ENCODE results near the gene KCNB1. TPM values are rescaled to one million over a fixed set of nuclear protein-coding genes. Genes with fewer than 3 reads are reported as not detected.

Gene KCNB1
- total RNA-seq, 1 donor from 2014 or later, result 0.41 TPM

DNA sequence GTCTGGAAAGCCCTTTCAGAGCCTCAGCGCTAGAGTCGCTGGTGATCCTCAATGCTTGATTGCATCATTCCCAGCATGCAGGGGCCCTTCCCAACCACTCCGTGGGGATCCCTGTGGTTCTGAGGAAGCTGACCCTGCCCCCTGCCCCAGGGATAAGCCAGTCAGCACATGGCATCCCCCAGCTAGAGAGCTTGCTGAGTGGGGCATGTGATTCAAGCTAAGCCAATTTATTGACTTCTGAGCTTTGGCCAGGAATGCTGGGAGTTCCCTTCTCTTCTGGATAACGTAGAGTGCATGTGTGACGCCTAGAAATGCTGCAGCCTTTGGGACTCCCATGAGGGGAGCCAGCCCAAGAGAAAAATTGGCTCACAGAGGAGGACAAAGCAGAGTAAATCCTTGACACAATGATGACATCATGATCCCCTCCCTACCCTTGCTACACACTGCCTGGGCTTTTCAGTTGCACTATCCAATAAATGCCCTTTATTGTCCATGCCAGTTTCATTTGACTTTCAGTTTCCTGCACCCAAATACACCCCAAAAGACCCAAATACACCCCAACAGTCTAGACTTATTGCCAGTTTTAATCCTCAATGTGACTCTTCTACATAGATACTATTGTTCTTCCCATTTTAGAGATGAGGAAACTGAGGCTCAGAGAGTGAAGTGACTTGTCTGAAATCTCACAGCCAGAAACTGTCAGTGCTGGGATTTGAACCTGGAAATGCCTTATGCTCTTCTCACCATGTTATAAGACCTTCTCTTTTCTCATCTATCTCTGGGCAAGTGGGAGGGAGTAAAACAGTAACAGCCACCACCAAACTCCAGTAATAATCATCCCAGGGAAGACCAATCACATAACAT lies 34.3 kb downstream of the KCNB1 start:
- Histone ChIP-seq H3K9me3 (no peaks in the 10 kb centered on the region), H3K4me1 (peaks cover 10% of the 10 kb centered on the region), H3K27me3 (peaks cover 9% of the 10 kb centered on the region), H3K36me3 (no peaks in the 10 kb centered on the region), H3K27ac (no peak overlapping the region), H3K4me3 (no peak overlapping the region)
- TF ChIP-seq, protein P1, sequence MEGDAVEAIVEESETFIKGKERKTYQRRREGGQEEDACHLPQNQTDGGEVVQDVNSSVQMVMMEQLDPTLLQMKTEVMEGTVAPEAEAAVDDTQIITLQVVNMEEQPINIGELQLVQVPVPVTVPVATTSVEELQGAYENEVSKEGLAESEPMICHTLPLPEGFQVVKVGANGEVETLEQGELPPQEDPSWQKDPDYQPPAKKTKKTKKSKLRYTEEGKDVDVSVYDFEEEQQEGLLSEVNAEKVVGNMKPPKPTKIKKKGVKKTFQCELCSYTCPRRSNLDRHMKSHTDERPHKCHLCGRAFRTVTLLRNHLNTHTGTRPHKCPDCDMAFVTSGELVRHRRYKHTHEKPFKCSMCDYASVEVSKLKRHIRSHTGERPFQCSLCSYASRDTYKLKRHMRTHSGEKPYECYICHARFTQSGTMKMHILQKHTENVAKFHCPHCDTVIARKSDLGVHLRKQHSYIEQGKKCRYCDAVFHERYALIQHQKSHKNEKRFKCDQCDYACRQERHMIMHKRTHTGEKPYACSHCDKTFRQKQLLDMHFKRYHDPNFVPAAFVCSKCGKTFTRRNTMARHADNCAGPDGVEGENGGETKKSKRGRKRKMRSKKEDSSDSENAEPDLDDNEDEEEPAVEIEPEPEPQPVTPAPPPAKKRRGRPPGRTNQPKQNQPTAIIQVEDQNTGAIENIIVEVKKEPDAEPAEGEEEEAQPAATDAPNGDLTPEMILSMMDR (IDR thresholded peaks at IDR 0.05), result no peak
- DNase-seq (no peak), ATAC-seq (no peak)
- intact Hi-C loops (cut with DNase I), result no loop called here

DNA sequence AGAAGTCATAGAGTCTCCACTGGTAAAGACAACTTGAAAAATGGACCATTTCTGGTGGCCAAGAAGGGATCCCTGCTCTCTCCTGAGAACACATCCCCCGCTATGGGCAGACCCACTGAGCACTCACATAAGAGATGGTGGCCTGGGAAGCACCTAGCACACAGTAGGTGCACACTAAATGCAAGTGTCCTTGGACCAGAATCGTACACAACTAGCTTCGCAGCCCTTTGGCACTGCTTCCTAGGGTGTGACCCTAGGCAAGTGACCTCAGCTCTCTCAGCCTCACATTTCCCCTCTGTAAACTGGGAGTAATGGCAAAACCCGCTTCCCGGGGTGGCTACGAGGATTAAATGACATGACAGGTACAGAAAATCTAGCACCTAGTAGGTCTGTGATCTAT lies 35.1 kb downstream of the KCNB1 start:
- TF ChIP-seq, protein P1 (IDR thresholded peaks at IDR 0.05), result no peak
- no peaks in the 10 kb centered on the region for H3K36me3 ChIP-seq
- no peak overlapping the region for H3K4me3 ChIP-seq
- no peaks in the 10 kb centered on the region for H3K9me3 ChIP-seq
- peaks cover 9% of the 10 kb centered on the region for H3K27me3 ChIP-seq
- no peak for ATAC-seq
- no peak overlapping the region for H3K27ac ChIP-seq
- DNase-seq, result no peak
- intact Hi-C loops (cut with DNase I), result no loop called here
- H3K4me1 ChIP-seq, result peaks cover 10% of the 10 kb centered on the region

DNA sequence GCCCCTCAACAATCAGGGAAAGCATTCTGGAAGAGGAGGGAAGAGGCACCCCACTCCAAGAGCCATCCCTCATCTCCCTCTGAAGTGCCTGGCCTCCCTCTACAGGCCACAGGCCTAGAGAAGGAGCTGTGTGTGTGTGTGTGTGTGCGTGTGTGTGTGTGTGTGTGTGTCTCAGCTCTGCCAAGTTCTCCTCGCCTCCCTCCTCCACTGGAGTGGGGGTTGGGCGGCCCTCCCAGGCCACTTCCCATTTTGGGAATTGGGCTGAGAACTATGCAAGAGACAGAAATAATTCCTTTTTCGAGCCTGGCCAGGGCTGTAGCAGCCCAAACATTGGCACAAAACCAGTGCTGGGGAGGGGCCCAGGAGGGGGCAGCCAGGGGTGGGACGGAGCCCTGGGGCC lies 35.7 kb downstream of the KCNB1 start:
- no peak overlapping the region for H3K27ac ChIP-seq
- peak; percentile 71 for ATAC-seq
- TF ChIP-seq, protein P1 (IDR thresholded peaks at IDR 0.05), result no peak

DNA sequence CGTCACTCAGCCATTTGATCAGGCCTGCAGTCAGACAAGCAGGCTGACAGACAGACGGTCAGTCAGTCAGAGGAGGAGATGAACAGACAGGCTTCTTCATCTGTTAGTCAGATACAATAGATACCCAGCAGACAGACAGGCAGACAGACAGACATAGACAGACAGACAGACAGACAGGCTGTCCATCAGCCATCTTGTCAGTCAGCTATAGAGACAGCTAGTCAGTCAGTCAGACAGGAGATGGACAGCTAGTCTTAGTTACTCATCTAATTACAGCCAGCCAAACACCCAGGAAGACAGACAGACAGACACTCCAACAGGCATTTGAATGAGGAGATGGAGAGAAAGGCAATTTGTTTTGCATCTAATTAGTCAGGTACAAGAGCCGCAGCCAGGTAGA lies 36.4 kb downstream of the KCNB1 start:
- Histone ChIP-seq H3K27me3 (peaks cover 9% of the 10 kb centered on the region), H3K27ac (no peak overlapping the region), H3K4me3 (no peak overlapping the region), H3K36me3 (no peaks in the 10 kb centered on the region), H3K9me3 (no peaks in the 10 kb centered on the region), H3K4me1 (peaks cover 10% of the 10 kb centered on the region)
- TF ChIP-seq, protein P1 (IDR thresholded peaks at IDR 0.05), result no peak
- DNase-seq (no peak), ATAC-seq (no peak)
- intact Hi-C loops (cut with DNase I), result no loop called here

More for the DNA sequence above, 35.7 kb downstream of the KCNB1 start:
- intact Hi-C loops (cut with DNase I), result no loop called here
- H3K27me3 ChIP-seq, result peaks cover 9% of the 10 kb centered on the region
- DNase-seq, result peak; percentile 73
- no peaks in the 10 kb centered on the region for H3K9me3 ChIP-seq
- H3K4me3 ChIP-seq, result no peak overlapping the region
- peaks cover 10% of the 10 kb centered on the region for H3K4me1 ChIP-seq
- no peaks in the 10 kb centered on the region for H3K36me3 ChIP-seq

DNA sequence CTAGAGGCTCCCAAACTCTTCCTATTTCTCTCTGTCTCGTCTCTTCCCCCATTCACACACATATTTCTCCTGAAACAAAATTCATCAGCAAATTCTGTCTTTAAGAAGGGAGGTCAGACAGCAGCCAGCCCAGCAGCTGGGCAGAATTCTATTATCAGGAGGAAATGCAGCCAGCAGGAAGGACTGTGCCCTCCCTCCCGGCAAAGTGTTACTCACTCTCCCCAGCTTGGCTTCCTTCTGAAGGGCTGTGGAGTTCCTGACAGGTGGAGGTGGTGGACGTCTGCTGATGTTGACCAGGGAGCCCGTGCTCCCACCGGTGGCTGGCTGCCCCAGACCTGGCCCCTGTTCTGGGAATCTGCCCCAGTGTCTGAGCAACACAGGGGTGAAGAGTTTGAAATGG lies 37.3 kb downstream of the KCNB1 start:
- H3K9me3 ChIP-seq, result no peaks in the 10 kb centered on the region
- H3K27ac ChIP-seq, result no peak overlapping the region
- peaks cover 10% of the 10 kb centered on the region for H3K4me1 ChIP-seq
- TF ChIP-seq, protein P1 (IDR thresholded peaks at IDR 0.05), result no peak
- peaks cover 9% of the 10 kb centered on the region for H3K27me3 ChIP-seq
- no peak for DNase-seq
- intact Hi-C loops (cut with DNase I), result no loop called here
- H3K4me3 ChIP-seq, result no peak overlapping the region
- ATAC-seq, result no peak
- H3K36me3 ChIP-seq, result no peaks in the 10 kb centered on the region

All from upper lobe of right lung (tissue), 1 donor.